Measurements from ENCODE around the gene KIAA1755. TPM values are rescaled to one million over a fixed set of nuclear protein-coding genes. Genes with fewer than 3 reads are reported as not detected.

KIAA1755 gene
- total and polyA plus RNA-seq, 2 of the 4 experiments (the other 2 are of a cell fraction): 2.5 to 5.1 TPM

DNA sequence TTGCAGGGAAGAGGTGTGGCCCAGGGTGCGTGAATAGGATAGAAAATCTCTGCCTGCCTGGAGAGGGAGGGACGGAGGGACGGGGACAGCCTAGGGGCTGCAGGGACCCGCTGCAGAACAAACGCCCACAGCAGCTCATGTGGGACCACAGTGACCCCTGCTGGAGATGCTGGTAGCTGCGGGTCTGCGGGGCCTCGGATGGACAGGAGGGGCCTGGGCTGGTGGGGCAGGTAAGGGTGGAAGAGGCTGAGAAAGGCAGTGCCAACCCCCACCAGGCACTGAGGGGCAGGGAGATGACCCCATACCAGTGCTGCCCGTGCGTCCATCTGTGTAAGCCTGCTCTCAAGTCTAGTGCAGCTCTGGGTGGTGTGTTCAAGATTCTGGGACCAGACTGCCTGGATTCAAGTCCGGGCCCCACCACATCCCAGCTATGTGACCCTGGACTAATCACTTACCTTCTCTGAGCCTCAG, 39.4 kb downstream of the KIAA1755 start:
- H2BK5ac ChIP-seq (ENCODE audit: low read depth, low read length, poor library complexity, severe bottlenecking): no peak overlapping the region
- peak overlapping the region; percentile 89 for H3K4ac ChIP-seq (ENCODE audit: low read depth, low read length)
- POLR2A ChIA-PET (ENCODE audit: unreplicated experiment): no interaction called here
- no peaks in the 10 kb centered on the region for H3K36me3 ChIP-seq (ENCODE audit: control insufficient read depth, insufficient read depth, low read length)
- H4K20me1 ChIP-seq (ENCODE audit: insufficient read depth, low read length): no peaks in the 10 kb centered on the region
- TF ChIP-seq, protein P1, sequence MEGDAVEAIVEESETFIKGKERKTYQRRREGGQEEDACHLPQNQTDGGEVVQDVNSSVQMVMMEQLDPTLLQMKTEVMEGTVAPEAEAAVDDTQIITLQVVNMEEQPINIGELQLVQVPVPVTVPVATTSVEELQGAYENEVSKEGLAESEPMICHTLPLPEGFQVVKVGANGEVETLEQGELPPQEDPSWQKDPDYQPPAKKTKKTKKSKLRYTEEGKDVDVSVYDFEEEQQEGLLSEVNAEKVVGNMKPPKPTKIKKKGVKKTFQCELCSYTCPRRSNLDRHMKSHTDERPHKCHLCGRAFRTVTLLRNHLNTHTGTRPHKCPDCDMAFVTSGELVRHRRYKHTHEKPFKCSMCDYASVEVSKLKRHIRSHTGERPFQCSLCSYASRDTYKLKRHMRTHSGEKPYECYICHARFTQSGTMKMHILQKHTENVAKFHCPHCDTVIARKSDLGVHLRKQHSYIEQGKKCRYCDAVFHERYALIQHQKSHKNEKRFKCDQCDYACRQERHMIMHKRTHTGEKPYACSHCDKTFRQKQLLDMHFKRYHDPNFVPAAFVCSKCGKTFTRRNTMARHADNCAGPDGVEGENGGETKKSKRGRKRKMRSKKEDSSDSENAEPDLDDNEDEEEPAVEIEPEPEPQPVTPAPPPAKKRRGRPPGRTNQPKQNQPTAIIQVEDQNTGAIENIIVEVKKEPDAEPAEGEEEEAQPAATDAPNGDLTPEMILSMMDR (conservative IDR thresholded peaks at IDR 0.05; ENCODE audit: low read depth, low read length): peak; percentile 89
- TF ChIP-seq NFE2L2 (IDR thresholded peaks at IDR 0.05; ENCODE audit: low read depth, low read length) (no peak), MAZ (IDR thresholded peaks at IDR 0.05; ENCODE audit: borderline replicate concordance, low read depth, low read length) (0 out of 2 replicates have a peak, but pooled peaks have one; percentile 22), SMC3 (IDR thresholded peaks at IDR 0.05; ENCODE audit: low read depth, low read length) (peak; percentile 98), RFX5 (IDR thresholded peaks at IDR 0.05; ENCODE audit: low read depth, low read length) (no peak), POLR2A (IDR thresholded peaks at IDR 0.05; ENCODE audit: low read depth, low read length) (peak; percentile 43; the same call in 1 of the 2 replicates), FOS (IDR thresholded peaks at IDR 0.05; ENCODE audit: low read depth, low read length) (no peak), ELK1 (IDR thresholded peaks at IDR 0.05; ENCODE audit: borderline replicate concordance, low read depth, low read length) (no peak), RCOR1 (IDR thresholded peaks at IDR 0.05; ENCODE audit: insufficient replicate concordance, low read length) (no peak), RAD21 (IDR thresholded peaks at IDR 0.05; ENCODE audit: low read length) (peak; percentile 95)
- WGBS, 2 experiments (ENCODE audit: extremely low coverage in 2 of 2, insufficient read length in 1 of 2): 0% methylated on average over 4 of the region's 11 CpGs; no CpG with 5 or more reads in 1 of the 2 experiments
- H3K27me3 ChIP-seq (ENCODE audit: control insufficient read depth, insufficient read depth, low read length): no peaks in the 10 kb centered on the region
- CTCF ChIA-PET: interaction anchor here (0.5 to 4.0 kb wide), 23 partner anchors 10 to 657 kb away, joined by 3 to 27 read pairs (median 5); partner anchors contain the start of gene TGM2
- H2BK15ac ChIP-seq (ENCODE audit: low read depth, low read length): peak overlapping the region; percentile 74; the same call in 2 of the 3 replicates
- H3K4me2 ChIP-seq (ENCODE audit: low read depth, low read length): peak overlapping the region; percentile 68; the same call in 1 of the 2 replicates
- peaks cover 18% of the 10 kb centered on the region; the same call in 1 of the 2 replicates for H3K9me1 ChIP-seq (ENCODE audit: insufficient read depth, low read length)
- H4K91ac ChIP-seq (ENCODE audit: insufficient read depth, low read depth, low read length): peak overlapping the region; percentile 78
- peak overlapping the region; percentile 6; the same call in 1 of the 2 replicates for H3K27ac ChIP-seq (ENCODE audit: insufficient read depth, low read length)
- H2BK120ac ChIP-seq (ENCODE audit: low read depth, low read length): peak overlapping the region; percentile 90
- H3K9me3 ChIP-seq (ENCODE audit: control insufficient read depth, insufficient read depth, low read length): no peaks in the 10 kb centered on the region
- dilution Hi-C loops (cut with HindIII; ENCODE audit: low sequenced_read_pairs, unreplicated experiment) (no loop called here), in situ Hi-C loops (cut with MboI; ENCODE audit: low sequenced_read_pairs) (loop anchor here (5.0 to 10.0 kb wide), 2 partner anchors 164 to 656 kb away; no protein-coding TSS in a partner anchor), intact Hi-C loops (cut with micrococcal nuclease) (loop anchor here (1.0 to 2.0 kb wide), 3 partner anchors 148 to 318 kb away; partner anchors contain the start of gene VSTM2L)
- peak overlapping the region; percentile 84 for H2AK9ac ChIP-seq (replicated peaks; ENCODE audit: low read depth, low read length, poor library complexity)
- peak overlapping the region; percentile 86 for H2AFZ ChIP-seq (replicated peaks; ENCODE audit: low read length, poor library complexity)
- H3K23ac ChIP-seq (ENCODE audit: low read depth, low read length): peak overlapping the region; percentile 49
- peaks cover 24% of the 10 kb centered on the region for H3K4me1 ChIP-seq (ENCODE audit: control insufficient read depth, insufficient read depth, low read length)
- ATAC-seq (ENCODE audit: low read depth) (peak; percentile 57), DNase-seq (peak; percentile 52)
- H3K9ac ChIP-seq (ENCODE audit: low read depth, low read length): no peak overlapping the region
- H2BK20ac ChIP-seq (ENCODE audit: low read depth, low read length): peak overlapping the region; percentile 77
- H3K4me3 ChIP-seq (ENCODE audit: insufficient read depth, low read depth, low read length): no peak overlapping the region
- H2AK5ac ChIP-seq (ENCODE audit: low read depth, low read length): peak overlapping the region; percentile 89
- no peak overlapping the region for H3K56ac ChIP-seq (ENCODE audit: extremely low read depth, insufficient read depth, low read length)
- no peak overlapping the region for H3K18ac ChIP-seq (ENCODE audit: low read depth, low read length)
- H4K5ac ChIP-seq (ENCODE audit: low read depth, low read length): peak overlapping the region; percentile 27; the same call in 1 of the 2 replicates
- H3K79me1 ChIP-seq (ENCODE audit: low read depth in 1 of 2, low read length in 2 of 2): peaks cover 0 to 35% of the 10 kb centered on the region in 2 experiments; a peak in 2 of 4 replicates
- peak overlapping the region; percentile 75 for H3K14ac ChIP-seq (replicated peaks; ENCODE audit: low read depth, low read length)
- no TSS peak for BruUV-seq (replicated peaks)
- H4K8ac ChIP-seq (ENCODE audit: low read depth in 2 of 2, low read length in 2 of 2): peak overlapping the region in 1 of 2 experiments; percentile 52; a peak in 3 of 4 replicates

All from IMR-90 (cell line).